Trophoblast cell (in vitro differentiated cells and primary cell): ENCODE data around the gene APEX2.

ENCODE experiments used
- DNase-seq, 2 donors: peaks; one replicate each; pipeline ENCODE4 v3.0.0-alpha.2; 2016
- H2AFZ ChIP-seq: 2 replicates; pipeline ENCODE4 v1.6.1; 2013; ENCODE audit warnings: low read length, moderate library complexity, mild to moderate bottlenecking; ENCODE audit not compliant: insufficient read depth, poor library complexity
- H2AK5ac ChIP-seq: 2 replicates; pipeline ENCODE4 v1.6.1; 2013; ENCODE audit warnings: mild to moderate bottlenecking, low read length
- H2BK120ac ChIP-seq: 2 replicates; pipeline ENCODE4 v1.6.1; 2013; ENCODE audit warnings: low read length, mild to moderate bottlenecking, moderate library complexity; ENCODE audit not compliant: insufficient read depth, poor library complexity
- H2BK12ac ChIP-seq: 2 replicates; pipeline ENCODE4 v1.6.1; 2013; ENCODE audit warnings: mild to moderate bottlenecking, low read length, moderate library complexity
- H2BK5ac ChIP-seq: 2 replicates; pipeline ENCODE4 v1.6.1; 2013; ENCODE audit warnings: low read length, low read depth, moderate library complexity, mild to moderate bottlenecking; ENCODE audit not compliant: poor library complexity
- H3K14ac ChIP-seq: 2 replicates; pipeline ENCODE4 v1.6.1; 2013; ENCODE audit warnings: mild to moderate bottlenecking, low read length
- H3K18ac ChIP-seq: 2 replicates; pipeline ENCODE4 v1.6.1; 2013; ENCODE audit warnings: mild to moderate bottlenecking, low read length
- H3K23ac ChIP-seq: 2 replicates; pipeline ENCODE4 v1.6.1; 2013; ENCODE audit warnings: low read length
- H3K27ac ChIP-seq: 2 replicates; pipeline ENCODE4 v1.5.1; 2013; ENCODE audit warnings: low read depth, mild to moderate bottlenecking, inconsistent platforms, low read length, moderate library complexity
- H3K27me3 ChIP-seq: 2 replicates; pipeline ENCODE4 v1.6.1; 2013; ENCODE audit warnings: inconsistent platforms, mild to moderate bottlenecking, low read length, moderate library complexity; ENCODE audit not compliant: insufficient read depth
- H3K36me3 ChIP-seq, 2 experiments: 1 replicate in 1 of 2; 2 replicates in 1 of 2; pipeline ENCODE4 v1.6.1; 2013; ENCODE audit warnings: low read length in 2 of 2, mild to moderate bottlenecking in 2 of 2, moderate library complexity in 1 of 2; ENCODE audit not compliant: insufficient read depth in 2 of 2, control insufficient read depth in 1 of 2
- H3K4ac ChIP-seq: 2 replicates; pipeline ENCODE4 v1.6.1; 2013; ENCODE audit warnings: low read depth, mild to moderate bottlenecking, low read length, moderate library complexity
- H3K4me1 ChIP-seq, 2 experiments: 1 replicate in 1 of 2; 2 replicates in 1 of 2; pipeline ENCODE4 v1.6.1; 2013; ENCODE audit warnings: low read length in 2 of 2, mild to moderate bottlenecking in 2 of 2, moderate library complexity in 1 of 2; ENCODE audit not compliant: insufficient read depth in 2 of 2, control insufficient read depth in 1 of 2
- H3K4me2 ChIP-seq: 2 replicates; pipeline ENCODE4 v1.6.1; 2013; ENCODE audit warnings: inconsistent platforms, mild to moderate bottlenecking, low read length, moderate library complexity
- H3K4me3 ChIP-seq: 2 replicates; pipeline ENCODE4 v1.5.1; 2013; ENCODE audit warnings: mild to moderate bottlenecking, low read depth, low read length, inconsistent platforms
- H3K79me1 ChIP-seq: one replicate; pipeline ENCODE4 v1.6.1; 2013; ENCODE audit warnings: low read length
- H3K79me2 ChIP-seq: 2 replicates; pipeline ENCODE4 v1.6.1; 2013; ENCODE audit warnings: low read length, mild to moderate bottlenecking; ENCODE audit not compliant: control insufficient read depth, insufficient read depth, poor library complexity
- H3K9ac ChIP-seq: 2 replicates; pipeline ENCODE4 v1.6.1; 2013; ENCODE audit warnings: mild to moderate bottlenecking, low read length
- H3K9me3 ChIP-seq: 2 replicates; pipeline ENCODE4 v1.6.1; 2013; ENCODE audit warnings: low read depth, mild to moderate bottlenecking, control low read depth, inconsistent platforms, low read length; ENCODE audit not compliant: insufficient read depth
- H4K12ac ChIP-seq: 2 replicates; pipeline ENCODE4 v1.6.1; 2013; ENCODE audit warnings: low read depth, mild to moderate bottlenecking, low read length, moderate library complexity
- H4K8ac ChIP-seq: 2 replicates; pipeline ENCODE4 v1.6.1; 2013; ENCODE audit warnings: low read depth, mild to moderate bottlenecking, low read length, moderate library complexity
- H4K91ac ChIP-seq: one replicate; pipeline ENCODE4 v1.6.1; 2013; ENCODE audit warnings: low read depth, mild to moderate bottlenecking, low read length, moderate library complexity
- WGBS: extraction: QIAGEN DNeasy Blood & Tissue Kit; methylation state at CpG from one replicate; pipeline ENCODE4 v1.1.7; 2013; ENCODE audit warnings: missing lambda C conversion rate; ENCODE audit not compliant: insufficient read length, insufficient coverage; ENCODE audit errors: extremely low coverage; 5-methylcytosine and 5-hydroxymethylcytosine counted together

Gene APEX2

DNA sequence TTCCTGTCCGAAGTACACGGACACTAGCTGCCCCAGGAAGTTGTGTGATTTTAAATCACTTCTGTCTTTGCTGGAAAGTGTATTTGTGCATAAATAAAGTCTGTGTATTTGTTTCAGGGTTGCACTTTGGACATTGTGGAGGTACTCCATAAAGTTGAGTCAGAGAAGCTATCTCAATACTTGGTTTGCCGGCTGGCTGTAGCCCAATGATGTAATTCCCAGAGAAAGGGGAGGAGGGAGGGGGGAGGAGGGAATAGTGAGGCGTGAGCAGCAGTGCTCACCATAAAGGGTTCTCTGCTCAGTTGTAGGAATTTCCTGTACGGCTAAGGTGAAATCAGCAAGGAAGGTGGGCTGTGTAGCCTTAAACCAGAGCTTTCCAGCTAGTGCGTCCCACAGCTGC lies 7.5 kb downstream of the APEX2 start:
- peak overlapping the region; percentile 88 for H2BK5ac ChIP-seq
- H3K18ac ChIP-seq, result peak overlapping the region; percentile 56
- H3K23ac ChIP-seq, result no peak overlapping the region
- peak overlapping the region; percentile 94 for H4K91ac ChIP-seq
- peak overlapping the region; percentile 93 for H3K27ac ChIP-seq
- H3K79me1 ChIP-seq, result peaks cover 11% of the 10 kb centered on the region
- H3K36me3 ChIP-seq, result peaks cover 22 to 34% of the 10 kb centered on the region in 2 experiments
- peak overlapping the region; percentile 90 for H2BK120ac ChIP-seq
- no CpG with 5 or more reads among the region's 6 CpGs for WGBS
- peak in 1 of 2 donors; percentile 8 for DNase-seq
- H3K79me2 ChIP-seq, result peaks cover 3% of the 10 kb centered on the region
- H2AK5ac ChIP-seq, result peak overlapping the region; percentile 94
- H3K14ac ChIP-seq, result peak overlapping the region; percentile 66
- no peak overlapping the region for H4K12ac ChIP-seq
- no peak overlapping the region for H3K4me3 ChIP-seq
- H3K9ac ChIP-seq, result no peak overlapping the region
- H4K8ac ChIP-seq, result peak overlapping the region; percentile 80
- peak overlapping the region; percentile 71 for H2BK12ac ChIP-seq
- H3K4me2 ChIP-seq, result no peak overlapping the region
- peaks cover 25 to 28% of the 10 kb centered on the region in 2 experiments for H3K4me1 ChIP-seq
- H2AFZ ChIP-seq, result no peak overlapping the region
- peak overlapping the region; percentile 91 for H3K4ac ChIP-seq
- no peaks in the 10 kb centered on the region for H3K9me3 ChIP-seq
- H3K27me3 ChIP-seq, result no peaks in the 10 kb centered on the region

DNA sequence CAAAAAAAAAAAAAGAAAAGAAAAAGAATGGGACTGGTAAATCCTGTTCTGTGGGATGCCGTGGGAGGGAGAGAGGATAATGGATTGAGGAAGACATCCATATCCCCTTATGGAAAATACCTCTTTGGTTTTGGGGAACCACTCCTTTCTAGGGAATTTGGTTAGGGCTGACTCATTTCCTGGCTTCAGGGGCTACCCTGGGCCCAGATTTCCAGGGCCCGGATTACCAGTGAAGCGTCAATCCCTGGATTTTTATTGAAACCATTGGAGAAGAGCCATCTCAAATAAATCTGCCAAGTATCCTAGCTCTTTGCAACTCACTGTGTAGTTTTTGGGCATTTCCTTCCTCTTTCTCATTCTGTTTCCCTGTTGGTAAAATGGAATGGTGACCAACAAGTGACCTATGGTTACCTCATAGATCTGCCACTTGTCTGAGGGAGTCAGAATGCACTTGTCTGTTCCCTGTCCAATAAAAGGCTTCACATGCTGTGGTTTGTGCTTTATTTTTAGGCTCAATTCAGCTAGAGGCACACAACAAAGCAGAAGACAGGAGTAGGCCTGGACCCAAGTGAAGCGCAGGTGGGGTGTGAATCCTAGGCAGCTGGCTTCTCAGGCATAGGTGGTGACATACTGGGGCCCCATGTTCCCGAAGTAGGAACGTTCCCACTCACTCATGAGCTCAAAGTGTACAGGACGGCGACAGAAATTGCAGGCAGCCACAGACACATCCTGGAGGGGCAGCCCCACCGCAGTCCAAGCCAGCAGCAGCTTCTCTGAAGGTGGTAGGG lies 8.6 kb downstream of the APEX2 start:
- H3K4me1 ChIP-seq, result peaks cover 25 to 28% of the 10 kb centered on the region in 2 experiments
- H3K9me3 ChIP-seq, result no peaks in the 10 kb centered on the region
- DNase-seq, result peak in 1 of 2 donors; percentile 62
- no peak overlapping the region for H2BK12ac ChIP-seq
- H3K9ac ChIP-seq, result no peak overlapping the region
- no peak overlapping the region for H2AK5ac ChIP-seq
- peak overlapping the region; percentile 3 for H2BK5ac ChIP-seq
- peak overlapping the region; percentile 39 for H3K4me2 ChIP-seq
- H2BK120ac ChIP-seq, result no peak overlapping the region
- H4K8ac ChIP-seq, result no peak overlapping the region
- WGBS, result no CpG with 5 or more reads among the region's 9 CpGs
- peak overlapping the region; percentile 3 for H4K91ac ChIP-seq
- no peak overlapping the region for H3K4me3 ChIP-seq
- H3K27me3 ChIP-seq, result no peaks in the 10 kb centered on the region
- peaks cover 17 to 23% of the 10 kb centered on the region in 2 experiments for H3K36me3 ChIP-seq
- H2AFZ ChIP-seq, result no peak overlapping the region
- H3K14ac ChIP-seq, result no peak overlapping the region
- H3K79me2 ChIP-seq, result peaks cover 3% of the 10 kb centered on the region
- H3K27ac ChIP-seq, result peak overlapping the region; percentile 61
- no peak overlapping the region for H3K4ac ChIP-seq
- H4K12ac ChIP-seq, result no peak overlapping the region
- peaks cover 11% of the 10 kb centered on the region for H3K79me1 ChIP-seq
- H3K18ac ChIP-seq, result no peak overlapping the region
- H3K23ac ChIP-seq, result no peak overlapping the region

DNA sequence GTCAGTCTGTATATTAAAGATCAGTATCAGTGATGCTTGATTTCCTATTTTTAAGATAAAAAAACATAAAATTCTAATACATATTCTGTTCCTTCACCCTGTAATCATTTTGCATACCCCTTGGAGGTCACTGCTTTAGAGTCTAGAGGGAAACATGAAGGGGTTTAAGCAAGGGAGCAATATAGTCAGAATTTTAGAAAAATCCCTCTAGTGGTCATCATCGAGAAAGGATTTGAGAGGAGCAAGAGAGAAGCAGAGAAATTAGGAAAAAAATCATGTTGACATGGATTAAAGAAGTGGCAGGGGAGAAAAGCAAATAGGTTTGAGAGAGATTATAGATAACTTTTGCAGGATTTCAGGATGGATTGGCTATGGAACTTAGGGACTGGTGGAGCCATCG lies 11.1 kb downstream of the APEX2 start:
- no CpG with 5 or more reads among the region's 2 CpGs for WGBS
- H3K4me2 ChIP-seq, result no peak overlapping the region

GRCh38 chrX:55014897-55015299 lies 14.7 kb downstream of the APEX2 start:
- Histone ChIP-seq H3K27me3 (no peaks in the 10 kb centered on the region), H3K4me2 (no peak overlapping the region), H2BK5ac (no peak overlapping the region), H3K79me2 (no peaks in the 10 kb centered on the region), H3K27ac (no peak overlapping the region), H2AFZ (no peak overlapping the region), H3K4me3 (no peak overlapping the region), H2BK12ac (no peak overlapping the region), H3K23ac (no peak overlapping the region), H2BK120ac (no peak overlapping the region), H3K79me1 (no peaks in the 10 kb centered on the region), H4K8ac (no peak overlapping the region), H3K4me1 (no peaks in the 10 kb centered on the region), H3K9me3 (no peaks in the 10 kb centered on the region), H4K12ac (no peak overlapping the region), H3K9ac (no peak overlapping the region), H3K4ac (no peak overlapping the region), H4K91ac (no peak overlapping the region), H3K14ac (no peak overlapping the region), H2AK5ac (no peak overlapping the region), H3K18ac (no peak overlapping the region), H3K36me3 (no peaks in the 10 kb centered on the region)
- no CpG with 5 or more reads among the region's 4 CpGs for WGBS
- DNase-seq, result no peak

More for the DNA sequence above, 11.1 kb downstream of the APEX2 start:
- no peak overlapping the region for H3K4me3 ChIP-seq
- H4K12ac ChIP-seq, result no peak overlapping the region
- no peak overlapping the region for H4K8ac ChIP-seq
- no peak overlapping the region for H2BK120ac ChIP-seq
- no peak overlapping the region for H3K14ac ChIP-seq
- H3K9ac ChIP-seq, result no peak overlapping the region
- H3K27ac ChIP-seq, result no peak overlapping the region
- no peak overlapping the region for H2AFZ ChIP-seq
- H3K36me3 ChIP-seq, result peaks cover 9 to 11% of the 10 kb centered on the region in 2 experiments
- H3K4ac ChIP-seq, result no peak overlapping the region
- no peaks in the 10 kb centered on the region for H3K9me3 ChIP-seq
- H3K27me3 ChIP-seq, result no peaks in the 10 kb centered on the region
- H2BK5ac ChIP-seq, result no peak overlapping the region
- DNase-seq, result peak in 1 of 2 donors; percentile 13
- H3K79me1 ChIP-seq, result peaks cover 11% of the 10 kb centered on the region
- no peak overlapping the region for H2AK5ac ChIP-seq
- no peak overlapping the region for H3K23ac ChIP-seq
- H3K79me2 ChIP-seq, result peaks cover 3% of the 10 kb centered on the region
- no peak overlapping the region for H2BK12ac ChIP-seq
- no peak overlapping the region for H4K91ac ChIP-seq
- no peak overlapping the region for H3K18ac ChIP-seq
- peaks cover 22 to 28% of the 10 kb centered on the region in 2 experiments for H3K4me1 ChIP-seq
